Measurements from ENCODE around the gene MDGA2.

GRCh38 chr14:47276931-47277330 lies 398.5 kb downstream of the MDGA2 start:
- TF ChIP-seq POLR2A (IDR thresholded peaks at IDR 0.05) (no peak), CTCF (IDR thresholded peaks at IDR 0.05) (no peak)
